ENCODE data around the gene AGAP1.

AGAP1 gene

GRCh38 chr2:236019434-236019833, 525.6 kb downstream of the AGAP1 start:
- no peak for DNase-seq (ENCODE audit: low read depth)
- TF ChIP-seq CTCF (IDR thresholded peaks at IDR 0.05; ENCODE audit: low read depth, low read length, missing control alignments), result no peak

GRCh38 chr2:236021499-236022057, 527.7 kb downstream of the AGAP1 start:
- no peak for DNase-seq (ENCODE audit: low read depth)
- TF ChIP-seq CTCF (IDR thresholded peaks at IDR 0.05; ENCODE audit: low read depth, low read length, missing control alignments), result no peak
- H3K4me3 ChIP-seq (ENCODE audit: low read depth, low read length), result no peak overlapping the region

More at GRCh38 chr2:236019434-236019833, 525.6 kb downstream of the AGAP1 start:
- H3K4me3 ChIP-seq (ENCODE audit: low read depth, low read length), result no peak overlapping the region

- no peak overlapping the region for H3K4me3 ChIP-seq (ENCODE audit: low read depth, low read length)
- TF ChIP-seq CTCF (IDR thresholded peaks at IDR 0.05; ENCODE audit: low read depth, low read length, missing control alignments), result no peak
- DNase-seq (ENCODE audit: low read depth), result no peak
Observed at GRCh38 chr2:236022128-236022527, 528.3 kb downstream of the AGAP1 start.

GRCh38 chr2:236025892-236026291, 532.0 kb downstream of the AGAP1 start:
- H3K4me3 ChIP-seq (ENCODE audit: low read depth, low read length), result no peak overlapping the region
- DNase-seq (ENCODE audit: low read depth), result no peak
- no peak for TF ChIP-seq CTCF (IDR thresholded peaks at IDR 0.05; ENCODE audit: low read depth, low read length, missing control alignments)

- no peak overlapping the region for H3K4me3 ChIP-seq (ENCODE audit: low read depth, low read length)
- TF ChIP-seq CTCF (IDR thresholded peaks at IDR 0.05; ENCODE audit: low read depth, low read length, missing control alignments), result no peak
- no peak for DNase-seq (ENCODE audit: low read depth)
Observed at GRCh38 chr2:236026841-236027240, 533.0 kb downstream of the AGAP1 start.

- no peak for DNase-seq (ENCODE audit: low read depth)
- no peak for TF ChIP-seq CTCF (IDR thresholded peaks at IDR 0.05; ENCODE audit: low read depth, low read length, missing control alignments)
- no peak overlapping the region for H3K4me3 ChIP-seq (ENCODE audit: low read depth, low read length)
Observed at GRCh38 chr2:236028066-236028465, 534.2 kb downstream of the AGAP1 start.

- TF ChIP-seq CTCF (IDR thresholded peaks at IDR 0.05; ENCODE audit: low read depth, low read length, missing control alignments), result no peak
- no peak for DNase-seq (ENCODE audit: low read depth)
Observed at GRCh38 chr2:236033462-236033861, 539.6 kb downstream of the AGAP1 start.

More at GRCh38 chr2:236033462-236033861, 539.6 kb downstream of the AGAP1 start:
- no peak overlapping the region for H3K4me3 ChIP-seq (ENCODE audit: low read depth, low read length)

Data from GM12864 (cell line).